Measurements from ENCODE around the gene RABL6. TPM values are rescaled to one million over a fixed set of nuclear protein-coding genes. Genes with fewer than 3 reads are reported as not detected.

The RABL6 gene
- total RNA-seq, 2 experiments from 2014 or later, result 46.4 to 48.5 TPM

GRCh38 chr9:136792321-136793085, 15.2 kb upstream of the RABL6 start:
- H3K27me3 Mint-ChIP-seq, result no peaks in the 10 kb centered on the region
- POLR2A ChIA-PET, result interaction anchor here (0.7 to 4.4 kb wide), 3 partner anchors 15 to 242 kb away, joined by 3 to 30 read pairs (median 3); partner anchors contain the start of genes CLIC3 and RABL6
- Histone ChIP-seq H3K27me3 (ENCODE audit: control insufficient read depth in 1 of 2, insufficient read depth in 2 of 2, low read length in 2 of 2) (no peaks in the 10 kb centered on the region), H3K9me3 (ENCODE audit: control insufficient read depth in 1 of 2, insufficient read depth in 1 of 2, low read length in 2 of 2) (no peaks in the 10 kb centered on the region), H3K4me3 (ENCODE audit: low read length) (peak overlapping the region; percentile 77), H3K4me1 (ENCODE audit: insufficient read depth, low read length) (peaks cover 32% of the 10 kb centered on the region), H3K27ac (ENCODE audit: low read depth in 1 of 2, low read length in 2 of 2) (peak overlapping the region in 1 of 2 donors; percentile 95), H3K36me3 (ENCODE audit: insufficient read depth, low read length) (peaks cover 14% of the 10 kb centered on the region)
- no peaks in the 10 kb centered on the region for H3K9me3 Mint-ChIP-seq
- no peak for ATAC-seq (ENCODE audit: poor library complexity)
- CTCF ChIA-PET, result interaction anchor here (0.7 to 1.4 kb wide), 2 partner anchors 15 to 50 kb away, joined by 3 to 4 read pairs; partner anchors contain the start of genes AJM1 and RABL6
- H3K4me1 Mint-ChIP-seq (ENCODE audit: low read depth), result peaks cover 53% of the 10 kb centered on the region
- TF ChIP-seq, protein P1, sequence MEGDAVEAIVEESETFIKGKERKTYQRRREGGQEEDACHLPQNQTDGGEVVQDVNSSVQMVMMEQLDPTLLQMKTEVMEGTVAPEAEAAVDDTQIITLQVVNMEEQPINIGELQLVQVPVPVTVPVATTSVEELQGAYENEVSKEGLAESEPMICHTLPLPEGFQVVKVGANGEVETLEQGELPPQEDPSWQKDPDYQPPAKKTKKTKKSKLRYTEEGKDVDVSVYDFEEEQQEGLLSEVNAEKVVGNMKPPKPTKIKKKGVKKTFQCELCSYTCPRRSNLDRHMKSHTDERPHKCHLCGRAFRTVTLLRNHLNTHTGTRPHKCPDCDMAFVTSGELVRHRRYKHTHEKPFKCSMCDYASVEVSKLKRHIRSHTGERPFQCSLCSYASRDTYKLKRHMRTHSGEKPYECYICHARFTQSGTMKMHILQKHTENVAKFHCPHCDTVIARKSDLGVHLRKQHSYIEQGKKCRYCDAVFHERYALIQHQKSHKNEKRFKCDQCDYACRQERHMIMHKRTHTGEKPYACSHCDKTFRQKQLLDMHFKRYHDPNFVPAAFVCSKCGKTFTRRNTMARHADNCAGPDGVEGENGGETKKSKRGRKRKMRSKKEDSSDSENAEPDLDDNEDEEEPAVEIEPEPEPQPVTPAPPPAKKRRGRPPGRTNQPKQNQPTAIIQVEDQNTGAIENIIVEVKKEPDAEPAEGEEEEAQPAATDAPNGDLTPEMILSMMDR (IDR thresholded peaks at IDR 0.05), result no peak
- H3K27ac Mint-ChIP-seq, result peak overlapping the region; percentile 99
- intact Hi-C loops (cut with DNase I, micrococcal nuclease), result loop anchor here in 1 of 2 experiments (10.0 kb wide), 1 partner anchor 662 kb away; the partner anchor contains the start of gene NSMF
- peak overlapping the region; percentile 91 for H3K4me3 Mint-ChIP-seq
- no peaks in the 10 kb centered on the region for H3K36me3 Mint-ChIP-seq (ENCODE audit: low read depth)
- DNase-seq, result peak in 1 of 14 experiments; percentile 41

DNA sequence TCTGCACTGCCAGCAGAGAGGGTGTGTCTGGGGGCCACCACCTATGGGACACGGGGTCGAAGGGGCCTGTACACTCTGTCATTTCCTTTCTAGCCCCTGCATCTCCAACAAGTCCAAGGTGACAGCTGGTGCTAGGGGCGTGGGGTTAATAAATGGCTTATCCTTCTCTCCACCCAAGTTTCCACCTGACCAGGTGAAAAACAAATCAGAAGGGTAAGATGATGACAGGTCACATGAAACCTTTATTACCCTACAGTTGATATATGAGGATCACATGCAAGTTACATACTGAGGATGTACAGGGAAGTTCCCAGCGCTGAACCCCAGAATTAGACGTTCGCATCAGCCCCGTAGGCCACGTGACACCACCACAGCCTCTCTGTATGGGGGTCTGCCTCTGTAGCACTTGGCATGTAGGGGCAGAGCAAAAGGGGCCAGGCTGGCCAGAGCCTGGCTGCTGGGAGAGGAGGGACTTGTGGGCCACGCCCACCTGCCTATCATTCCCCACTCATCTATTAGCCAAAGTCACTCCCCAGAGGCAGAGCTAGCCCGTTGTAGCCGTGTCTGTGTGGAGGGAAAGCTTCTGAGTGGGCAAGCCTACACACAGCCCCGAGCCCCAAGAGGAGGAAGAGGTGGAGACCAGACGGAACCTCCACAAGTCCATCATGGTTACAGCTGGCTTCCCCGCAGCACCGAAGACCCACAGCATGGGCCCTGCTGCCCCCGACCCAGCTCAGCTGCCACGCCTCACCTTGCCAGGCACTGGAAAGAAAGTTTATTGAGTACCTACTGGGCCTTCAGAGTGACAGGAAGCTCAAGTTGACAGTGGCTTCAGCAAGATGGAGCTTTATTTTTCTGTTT, 14.4 kb upstream of the RABL6 start:
- TF ChIP-seq, protein P1 (IDR thresholded peaks at IDR 0.05), result no peak
- H3K9me3 ChIP-seq (ENCODE audit: control insufficient read depth in 1 of 2, insufficient read depth in 1 of 2, low read length in 2 of 2), result no peaks in the 10 kb centered on the region
- ATAC-seq (ENCODE audit: poor library complexity), result no peak
- H3K4me1 ChIP-seq (ENCODE audit: insufficient read depth, low read length), result peaks cover 26% of the 10 kb centered on the region
- Mint-ChIP-seq H3K27ac (peak overlapping the region; percentile 62), H3K27me3 (no peaks in the 10 kb centered on the region), H3K9me3 (no peaks in the 10 kb centered on the region), H3K4me3 (peak overlapping the region; percentile 25), H3K36me3 (ENCODE audit: low read depth) (no peaks in the 10 kb centered on the region), H3K4me1 (ENCODE audit: low read depth) (peaks cover 46% of the 10 kb centered on the region)
- H3K4me3 ChIP-seq (ENCODE audit: low read length), result no peak overlapping the region
- peak in 1 of 14 experiments; percentile 39 for DNase-seq
- no peak overlapping the region for H3K27ac ChIP-seq (ENCODE audit: low read depth in 1 of 2, low read length in 2 of 2)
- peaks cover 14% of the 10 kb centered on the region for H3K36me3 ChIP-seq (ENCODE audit: insufficient read depth, low read length)
- CTCF ChIA-PET, result no interaction called here
- POLR2A ChIA-PET, result interaction anchor here (4.4 kb wide), 1 partner anchor 14 kb away, joined by 30 read pairs; the partner anchor contains the start of gene RABL6
- no peaks in the 10 kb centered on the region for H3K27me3 ChIP-seq (ENCODE audit: control insufficient read depth in 1 of 2, insufficient read depth in 2 of 2, low read length in 2 of 2)
- intact Hi-C loops (cut with DNase I, micrococcal nuclease), result loop anchor here in 1 of 2 experiments (10.0 kb wide), 1 partner anchor 661 kb away; the partner anchor contains the start of gene NSMF

- DNase-seq, result no peak
Measured at GRCh38 chr9:136794281-136794999, 13.3 kb upstream of the RABL6 start.

More at GRCh38 chr9:136794281-136794999, 13.3 kb upstream of the RABL6 start:
- Mint-ChIP-seq H3K9me3 (no peaks in the 10 kb centered on the region), H3K36me3 (ENCODE audit: low read depth) (no peaks in the 10 kb centered on the region), H3K27me3 (no peaks in the 10 kb centered on the region), H3K4me1 (ENCODE audit: low read depth) (peaks cover 42% of the 10 kb centered on the region), H3K27ac (no peak overlapping the region), H3K4me3 (no peak overlapping the region)
- POLR2A ChIA-PET, result interaction anchor here (4.4 kb wide), 1 partner anchor 13 kb away, joined by 30 read pairs; the partner anchor contains the start of gene RABL6
- Histone ChIP-seq H3K27ac (ENCODE audit: low read depth in 1 of 2, low read length in 2 of 2) (no peak overlapping the region), H3K4me3 (ENCODE audit: low read length) (no peak overlapping the region), H3K27me3 (ENCODE audit: control insufficient read depth in 1 of 2, insufficient read depth in 2 of 2, low read length in 2 of 2) (no peaks in the 10 kb centered on the region), H3K9me3 (ENCODE audit: control insufficient read depth in 1 of 2, insufficient read depth in 1 of 2, low read length in 2 of 2) (no peaks in the 10 kb centered on the region), H3K36me3 (ENCODE audit: insufficient read depth, low read length) (peaks cover 14% of the 10 kb centered on the region), H3K4me1 (ENCODE audit: insufficient read depth, low read length) (peaks cover 35% of the 10 kb centered on the region)
- TF ChIP-seq, protein P1 (IDR thresholded peaks at IDR 0.05), result no peak
- no peak for ATAC-seq (ENCODE audit: poor library complexity)
- intact Hi-C loops (cut with DNase I, micrococcal nuclease), result loop anchor here in 1 of 2 experiments (10.0 kb wide), 1 partner anchor 660 kb away; the partner anchor contains the start of gene NSMF
- CTCF ChIA-PET, result no interaction called here

Measured in CD4-positive, alpha-beta T cell (primary cell).